NT2/D1 (cell line): Measurements from ENCODE around the gene SLC28A1.

Source experiments
- DNase-seq: peaks from one replicate; pipeline ENCODE4 v3.0.0-alpha.2; 2011; ENCODE audit warnings: low read depth, low spot score
- H3K27me3 ChIP-seq: 2 replicates; pipeline ENCODE4 v1.6.0; 2011; ENCODE audit warnings: mild to moderate bottlenecking; ENCODE audit not compliant: insufficient read length, insufficient read depth
- H3K36me3 ChIP-seq: 2 replicates; pipeline ENCODE4 v1.6.1; 2011; ENCODE audit warnings: mild to moderate bottlenecking, low read length, mixed read lengths; ENCODE audit not compliant: insufficient read depth, insufficient read length
- H3K4me1 ChIP-seq: 2 replicates; pipeline ENCODE4 v1.5.1; 2011; ENCODE audit not compliant: insufficient read depth, insufficient read length
- H3K4me3 ChIP-seq: 2 replicates; pipeline ENCODE4 v1.5.1; 2011; ENCODE audit warnings: low read depth; ENCODE audit not compliant: insufficient read length
- H3K9ac ChIP-seq: 2 replicates; pipeline ENCODE4 v1.6.0; 2011; ENCODE audit warnings: low read depth; ENCODE audit not compliant: insufficient read length
- H3K9me3 ChIP-seq: 2 replicates; pipeline ENCODE4 v1.5.1; 2011; ENCODE audit warnings: mild to moderate bottlenecking, low read length; ENCODE audit not compliant: insufficient read depth
- SUZ12 ChIP-seq: IDR thresholded peaks from 2 replicates; pipeline ENCODE4 v1.6.1; 2011; ENCODE audit not compliant: insufficient read length, insufficient read depth; ENCODE audit errors: extremely low read depth
- YY1 ChIP-seq: IDR thresholded peaks from 2 replicates; pipeline ENCODE4 v1.6.1; 2011; ENCODE audit not compliant: insufficient read length, insufficient read depth
- ZNF274 ChIP-seq: IDR thresholded peaks from 2 replicates; pipeline ENCODE4 v1.6.1; 2011; ENCODE audit warnings: mild to moderate bottlenecking, low read depth, low read length

Gene SLC28A1

GRCh38 chr15:84913360-84913723 is 28.9 kb downstream of the SLC28A1 start:
- Histone ChIP-seq H3K36me3 (no peaks in the 10 kb centered on the region), H3K4me1 (peaks cover 22% of the 10 kb centered on the region), H3K9ac (no peak overlapping the region), H3K27me3 (no peaks in the 10 kb centered on the region), H3K4me3 (no peak overlapping the region), H3K9me3 (no peaks in the 10 kb centered on the region)
- TF ChIP-seq ZNF274 (no peak), YY1 (no peak), SUZ12 (no peak)
- no peak for DNase-seq

- peaks cover 20% of the 10 kb centered on the region for H3K4me1 ChIP-seq
- no peak for DNase-seq
- H3K27me3 ChIP-seq = no peaks in the 10 kb centered on the region
- no peak overlapping the region for H3K4me3 ChIP-seq
- no peak for TF ChIP-seq ZNF274
- TF ChIP-seq SUZ12 = no peak
- TF ChIP-seq YY1 = no peak
- H3K9ac ChIP-seq = no peak overlapping the region
- no peaks in the 10 kb centered on the region for H3K36me3 ChIP-seq
- H3K9me3 ChIP-seq = no peaks in the 10 kb centered on the region
Observed at GRCh38 chr15:84914351-84914750, 29.9 kb downstream of the SLC28A1 start.

- TF ChIP-seq YY1 (no peak), ZNF274 (no peak), SUZ12 (no peak)
- H3K9ac ChIP-seq = no peak overlapping the region
- H3K27me3 ChIP-seq = no peaks in the 10 kb centered on the region
- H3K9me3 ChIP-seq = no peaks in the 10 kb centered on the region
- H3K4me3 ChIP-seq = no peak overlapping the region
- no peaks in the 10 kb centered on the region for H3K36me3 ChIP-seq
- H3K4me1 ChIP-seq = peaks cover 20% of the 10 kb centered on the region
- DNase-seq = peak; percentile 16
Observed at GRCh38 chr15:84914909-84915605, 30.6 kb downstream of the SLC28A1 start.

GRCh38 chr15:84915606-84915958 is 31.1 kb downstream of the SLC28A1 start:
- DNase-seq = no peak
- H3K9ac ChIP-seq = no peak overlapping the region
- peaks cover 20% of the 10 kb centered on the region for H3K4me1 ChIP-seq
- no peak overlapping the region for H3K4me3 ChIP-seq
- no peaks in the 10 kb centered on the region for H3K9me3 ChIP-seq
- H3K36me3 ChIP-seq = no peaks in the 10 kb centered on the region
- no peaks in the 10 kb centered on the region for H3K27me3 ChIP-seq
- no peak for TF ChIP-seq YY1

- TF ChIP-seq YY1 = no peak
- no peak for TF ChIP-seq SUZ12
- TF ChIP-seq ZNF274 = no peak
- no peaks in the 10 kb centered on the region for H3K9me3 ChIP-seq
- no peak for DNase-seq
- H3K9ac ChIP-seq = no peak overlapping the region
- H3K27me3 ChIP-seq = no peaks in the 10 kb centered on the region
- peaks cover 15% of the 10 kb centered on the region for H3K4me1 ChIP-seq
- no peaks in the 10 kb centered on the region for H3K36me3 ChIP-seq
- H3K4me3 ChIP-seq = no peak overlapping the region
Observed at GRCh38 chr15:84917452-84917851, 33.0 kb downstream of the SLC28A1 start.

- Histone ChIP-seq H3K4me1 (peaks cover 15% of the 10 kb centered on the region), H3K9me3 (no peaks in the 10 kb centered on the region), H3K9ac (no peak overlapping the region), H3K36me3 (no peaks in the 10 kb centered on the region), H3K4me3 (no peak overlapping the region), H3K27me3 (no peaks in the 10 kb centered on the region)
- DNase-seq = no peak
- TF ChIP-seq SUZ12 (no peak), ZNF274 (no peak), YY1 (no peak)
Observed at GRCh38 chr15:84919106-84919667, 34.7 kb downstream of the SLC28A1 start.

- no peak overlapping the region for H3K4me3 ChIP-seq
- peaks cover 8% of the 10 kb centered on the region for H3K4me1 ChIP-seq
- H3K9ac ChIP-seq = no peak overlapping the region
- TF ChIP-seq SUZ12 (no peak), YY1 (no peak), ZNF274 (no peak)
- no peak for DNase-seq
- H3K9me3 ChIP-seq = no peaks in the 10 kb centered on the region
- H3K27me3 ChIP-seq = no peaks in the 10 kb centered on the region
- H3K36me3 ChIP-seq = no peaks in the 10 kb centered on the region
Observed at GRCh38 chr15:84921121-84921520, 36.7 kb downstream of the SLC28A1 start.

GRCh38 chr15:84922530-84922929 is 38.1 kb downstream of the SLC28A1 start:
- no peak for DNase-seq
- Histone ChIP-seq H3K36me3 (no peaks in the 10 kb centered on the region), H3K4me1 (peaks cover 8% of the 10 kb centered on the region), H3K9me3 (no peaks in the 10 kb centered on the region), H3K9ac (no peak overlapping the region), H3K27me3 (no peaks in the 10 kb centered on the region), H3K4me3 (no peak overlapping the region)
- TF ChIP-seq ZNF274 (no peak), YY1 (no peak), SUZ12 (no peak)
